ENCODE data around the gene ZC3HAV1L. TPM values are rescaled to one million over a fixed set of nuclear protein-coding genes. Genes with fewer than 3 reads are reported as not detected.

The ZC3HAV1L gene, protein sequence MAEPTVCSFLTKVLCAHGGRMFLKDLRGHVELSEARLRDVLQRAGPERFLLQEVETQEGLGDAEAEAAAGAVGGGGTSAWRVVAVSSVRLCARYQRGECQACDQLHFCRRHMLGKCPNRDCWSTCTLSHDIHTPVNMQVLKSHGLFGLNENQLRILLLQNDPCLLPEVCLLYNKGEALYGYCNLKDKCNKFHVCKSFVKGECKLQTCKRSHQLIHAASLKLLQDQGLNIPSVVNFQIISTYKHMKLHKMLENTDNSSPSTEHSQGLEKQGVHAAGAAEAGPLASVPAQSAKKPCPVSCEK
- total RNA-seq, result 10 to 100 TPM in 2 of 4 donors, 1 to 10 TPM in 2; 7.0 to 15.4 (median 10.2) TPM

DNA sequence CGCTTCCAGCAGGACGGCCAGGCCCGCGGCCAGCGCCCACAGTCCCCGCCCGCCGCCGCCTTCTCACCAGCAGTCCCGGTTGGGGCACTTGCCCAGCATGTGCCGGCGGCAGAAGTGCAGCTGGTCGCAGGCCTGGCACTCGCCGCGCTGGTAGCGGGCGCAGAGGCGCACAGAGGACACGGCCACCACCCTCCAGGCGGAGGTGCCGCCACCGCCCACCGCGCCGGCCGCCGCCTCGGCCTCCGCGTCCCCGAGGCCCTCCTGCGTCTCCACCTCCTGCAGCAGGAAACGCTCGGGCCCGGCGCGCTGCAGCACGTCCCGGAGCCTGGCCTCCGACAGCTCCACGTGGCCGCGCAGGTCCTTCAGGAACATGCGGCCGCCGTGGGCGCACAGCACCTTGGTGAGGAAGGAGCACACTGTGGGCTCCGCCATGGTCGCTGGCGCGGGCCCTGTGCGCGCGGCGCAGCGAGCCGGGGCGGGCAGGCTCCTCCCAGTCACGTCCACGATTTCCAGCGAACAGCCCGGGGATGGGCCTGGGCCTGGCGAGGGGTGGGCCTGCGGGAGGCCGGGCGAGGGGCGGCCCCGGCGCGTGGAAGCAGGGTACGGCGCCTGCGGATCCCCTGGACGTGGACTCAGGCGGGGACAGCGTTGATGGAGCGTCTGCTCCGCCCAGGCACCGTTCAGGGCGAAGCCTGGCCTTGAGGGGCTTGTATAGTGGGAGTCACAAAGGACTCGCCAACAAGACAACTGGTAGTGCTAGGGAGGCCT lies at the start of gene ZC3HAV1L:
Gene ZC3HAV1L (minus strand): TSS at position 457 of the 768 bp plus-strand sequence. CDS start 25 bp downstream, at position 432.
- no peak for DNase-seq (ENCODE audit: extremely low spot score)
- intact Hi-C loops (cut with DNase I), result no loop called here
- Histone ChIP-seq H3K4me3 (peak within 1 kb of the TSS; percentile 70 to 96 (median 92)), H3K27ac (replicated peaks in 1 of 4) (peak within 1 kb of the TSS; percentile 62 to 80 (median 74)), H3K9me3 (no peaks in the 10 kb centered on the region), H3K27me3 (no peaks in the 10 kb centered on the region), H3K36me3 (peaks cover 0 to 29% (median 5%) of the 10 kb centered on the region in 4 donors), H3K4me1 (peaks cover 15 to 29% (median 20%) of the 10 kb centered on the region in 4 donors)
- TF ChIP-seq, protein P1, sequence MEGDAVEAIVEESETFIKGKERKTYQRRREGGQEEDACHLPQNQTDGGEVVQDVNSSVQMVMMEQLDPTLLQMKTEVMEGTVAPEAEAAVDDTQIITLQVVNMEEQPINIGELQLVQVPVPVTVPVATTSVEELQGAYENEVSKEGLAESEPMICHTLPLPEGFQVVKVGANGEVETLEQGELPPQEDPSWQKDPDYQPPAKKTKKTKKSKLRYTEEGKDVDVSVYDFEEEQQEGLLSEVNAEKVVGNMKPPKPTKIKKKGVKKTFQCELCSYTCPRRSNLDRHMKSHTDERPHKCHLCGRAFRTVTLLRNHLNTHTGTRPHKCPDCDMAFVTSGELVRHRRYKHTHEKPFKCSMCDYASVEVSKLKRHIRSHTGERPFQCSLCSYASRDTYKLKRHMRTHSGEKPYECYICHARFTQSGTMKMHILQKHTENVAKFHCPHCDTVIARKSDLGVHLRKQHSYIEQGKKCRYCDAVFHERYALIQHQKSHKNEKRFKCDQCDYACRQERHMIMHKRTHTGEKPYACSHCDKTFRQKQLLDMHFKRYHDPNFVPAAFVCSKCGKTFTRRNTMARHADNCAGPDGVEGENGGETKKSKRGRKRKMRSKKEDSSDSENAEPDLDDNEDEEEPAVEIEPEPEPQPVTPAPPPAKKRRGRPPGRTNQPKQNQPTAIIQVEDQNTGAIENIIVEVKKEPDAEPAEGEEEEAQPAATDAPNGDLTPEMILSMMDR (IDR thresholded peaks at IDR 0.05), result no peak
- peak; percentile 18 to 45 for TF ChIP-seq POLR2AphosphoS5 (IDR thresholded peaks at IDR 0.05)
- 1% methylated on average over 8 of the region's 82 CpGs for WGBS

DNA sequence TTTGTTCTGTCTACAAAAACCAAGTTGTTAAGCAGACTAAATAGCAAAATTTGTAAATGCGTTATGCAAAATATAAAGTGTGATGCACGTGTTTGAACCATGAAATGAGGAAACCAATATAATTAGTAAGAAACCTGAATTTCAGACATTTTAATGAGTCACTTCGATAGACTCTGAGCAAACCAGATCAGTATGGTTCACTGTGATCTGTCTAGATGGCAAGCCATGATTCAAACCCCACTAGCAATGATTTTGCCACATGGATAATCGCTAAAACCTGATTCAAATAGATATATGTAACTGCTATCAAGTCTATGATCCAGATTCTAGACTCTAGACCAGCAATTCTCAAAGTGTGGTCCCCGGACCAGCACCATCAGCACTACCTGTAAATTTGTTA lies 48.9 kb upstream of the ZC3HAV1L start:
- peaks cover 25 to 97% (median 77%) of the 10 kb centered on the region in 4 donors for H3K36me3 ChIP-seq
- 92% methylated on average over 5 of the region's 5 CpGs for WGBS
- TF ChIP-seq POLR2A (IDR thresholded peaks at IDR 0.05; ENCODE audit: low read depth) (no peak), EP300 (IDR thresholded peaks at IDR 0.05) (no peak), POLR2AphosphoS5 (IDR thresholded peaks at IDR 0.05) (no peak)
- TF ChIP-seq, protein P1 (IDR thresholded peaks at IDR 0.05), result no peak

DNA sequence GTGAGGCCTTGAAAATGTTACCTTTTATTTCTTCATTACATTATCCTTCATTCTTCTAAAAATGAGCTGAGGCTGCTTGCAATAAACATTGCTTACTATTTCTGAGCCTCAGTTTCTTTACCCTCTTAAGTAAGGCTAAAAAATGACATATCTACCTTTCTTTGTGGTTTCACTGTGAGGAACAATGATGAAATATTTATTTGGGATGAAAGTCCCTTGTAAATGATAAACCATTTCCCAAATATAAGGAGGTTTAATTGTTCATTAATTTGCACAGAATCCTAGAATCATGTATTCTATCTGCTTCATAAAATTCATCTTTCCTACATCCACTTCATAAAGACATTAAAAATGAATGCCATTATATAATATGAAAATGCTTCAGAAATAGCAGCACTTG lies 45.7 kb upstream of the ZC3HAV1L start:
- DNase-seq (ENCODE audit: extremely low spot score), result no peak
- intact Hi-C loops (cut with DNase I), result no loop called here
- Histone ChIP-seq H3K4me1 (peaks cover 0 to 6% (median 1%) of the 10 kb centered on the region in 4 donors), H3K9me3 (no peaks in the 10 kb centered on the region), H3K36me3 (peaks cover 40 to 97% (median 88%) of the 10 kb centered on the region in 4 donors), H3K27me3 (no peaks in the 10 kb centered on the region), H3K27ac (replicated peaks in 1 of 4) (no peak overlapping the region), H3K4me3 (no peak overlapping the region)
- TF ChIP-seq POLR2AphosphoS5 (IDR thresholded peaks at IDR 0.05), result no peak
- TF ChIP-seq, protein P1 (IDR thresholded peaks at IDR 0.05), result no peak
- no peak for TF ChIP-seq EP300 (IDR thresholded peaks at IDR 0.05)
- no peak for TF ChIP-seq POLR2A (IDR thresholded peaks at IDR 0.05; ENCODE audit: low read depth)

More for the DNA sequence above, 48.9 kb upstream of the ZC3HAV1L start:
- peaks cover 0 to 6% (median 1%) of the 10 kb centered on the region in 4 donors for H3K4me1 ChIP-seq
- H3K4me3 ChIP-seq, result no peak overlapping the region
- no peaks in the 10 kb centered on the region for H3K27me3 ChIP-seq
- DNase-seq (ENCODE audit: extremely low spot score), result no peak
- intact Hi-C loops (cut with DNase I), result no loop called here
- no peaks in the 10 kb centered on the region for H3K9me3 ChIP-seq
- H3K27ac ChIP-seq (replicated peaks in 1 of 4), result no peak overlapping the region

DNA sequence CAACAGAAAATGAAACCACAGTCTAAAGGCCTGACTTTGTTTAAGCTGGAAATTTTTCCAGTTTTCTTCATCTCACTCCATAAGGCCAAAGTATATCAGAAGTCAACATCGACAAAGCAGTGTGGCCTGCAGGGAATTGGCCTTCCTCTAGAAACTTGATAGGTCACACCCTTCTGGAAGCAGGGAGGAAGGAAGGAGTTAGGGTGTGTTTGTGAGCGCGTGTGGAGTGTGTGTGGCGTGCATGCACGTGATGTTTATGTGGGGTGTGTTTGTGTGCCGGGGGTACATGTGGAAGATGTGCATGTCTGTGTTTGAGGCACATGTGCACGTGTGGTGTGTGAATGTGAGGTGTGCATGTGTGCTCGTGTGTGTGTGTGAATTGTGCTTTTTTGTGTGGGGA lies 45.1 kb upstream of the ZC3HAV1L start:
- Histone ChIP-seq H3K9me3 (no peaks in the 10 kb centered on the region), H3K27me3 (no peaks in the 10 kb centered on the region), H3K4me1 (peaks cover 0 to 6% (median 1%) of the 10 kb centered on the region in 4 donors), H3K4me3 (no peak overlapping the region), H3K36me3 (peaks cover 45 to 97% (median 88%) of the 10 kb centered on the region in 4 donors), H3K27ac (replicated peaks in 1 of 4) (no peak overlapping the region)
- intact Hi-C loops (cut with DNase I), result no loop called here
- 59% methylated on average over 8 of the region's 8 CpGs for WGBS
- TF ChIP-seq POLR2AphosphoS5 (IDR thresholded peaks at IDR 0.05), result no peak
- TF ChIP-seq POLR2A (IDR thresholded peaks at IDR 0.05; ENCODE audit: low read depth), result no peak
- TF ChIP-seq, protein P1 (IDR thresholded peaks at IDR 0.05), result no peak
- TF ChIP-seq EP300 (IDR thresholded peaks at IDR 0.05), result no peak
- DNase-seq (ENCODE audit: extremely low spot score), result no peak

All from esophagus muscularis mucosa (tissue), 4 donors.